Measurements from ENCODE around the gene CLIP1. TPM values are rescaled to one million over a fixed set of nuclear protein-coding genes. Genes with fewer than 3 reads are reported as not detected.

CLIP1 gene
- total and polyA plus RNA-seq, 2 of the 13 experiments (the other 11 are each of a cell fraction or from before 2014, with no cell fraction given): 28.9 to 43.7 TPM

- 0 out of 2 replicates have a peak, but pooled peaks have one; percentile 9 for TF ChIP-seq PAXIP1 (CRISPR knock-in tag; conservative IDR thresholded peaks at IDR 0.05)
- no peak for TF ChIP-seq ATF3 (CRISPR knock-in tag; IDR thresholded peaks at IDR 0.05)
- TF ChIP-seq GABPB1 (CRISPR knock-in tag; IDR thresholded peaks at IDR 0.05): no peak
- TF ChIP-seq ZSCAN25 (CRISPR knock-in tag; IDR thresholded peaks at IDR 0.05): no peak
- no peak for TF ChIP-seq PHF21A (CRISPR knock-in tag; IDR thresholded peaks at IDR 0.05)
- TF ChIP-seq DBP (CRISPR knock-in tag; IDR thresholded peaks at IDR 0.05; ENCODE audit: not compliant biosample characterization): no peak
- no peak for TF ChIP-seq SOX5 (CRISPR knock-in tag; IDR thresholded peaks at IDR 0.05; ENCODE audit: borderline replicate concordance)
- 0 out of 2 replicates have a peak, but pooled peaks have one; percentile 14 for TF ChIP-seq SMAD3 (CRISPR knock-in tag; IDR thresholded peaks at IDR 0.05)
- no peak for TF ChIP-seq ZC3H13 (CRISPR knock-in tag; IDR thresholded peaks at IDR 0.05)
- TF ChIP-seq ZNF710 (CRISPR knock-in tag; IDR thresholded peaks at IDR 0.05; ENCODE audit: borderline replicate concordance): no peak
- TF ChIP-seq HIC2 (CRISPR knock-in tag; IDR thresholded peaks at IDR 0.05; ENCODE audit: low read depth): no peak
- 0 out of 2 replicates have a peak, but pooled peaks have one; percentile 11 for TF ChIP-seq TSC22D2 (CRISPR knock-in tag; IDR thresholded peaks at IDR 0.05; ENCODE audit: borderline replicate concordance)
- peak; percentile 48; the same call in 1 of the 2 replicates for TF ChIP-seq ZC3H4 (CRISPR knock-in tag; IDR thresholded peaks at IDR 0.05; ENCODE audit: borderline replicate concordance)
- no peak for TF ChIP-seq AKAP8 (CRISPR knock-in tag; IDR thresholded peaks at IDR 0.05)
- no peak for TF ChIP-seq FOXK2 (IDR thresholded peaks at IDR 0.05)
- TF ChIP-seq CAMTA2 (CRISPR knock-in tag; IDR thresholded peaks at IDR 0.05; ENCODE audit: borderline replicate concordance): no peak
- TF ChIP-seq ZBTB25 (CRISPR knock-in tag; IDR thresholded peaks at IDR 0.05): no peak
- no peak for TF ChIP-seq ZMYM2 (CRISPR knock-in tag; IDR thresholded peaks at IDR 0.05)
- TF ChIP-seq PITX1 (CRISPR knock-in tag; IDR thresholded peaks at IDR 0.05): no peak
- no peak for TF ChIP-seq TFAP4 (IDR thresholded peaks at IDR 0.05; ENCODE audit: borderline replicate concordance, low read depth)
These were observed 325 bp upstream of the CLIP1 start (continued) for GRCh38 chr12:122422730-122423257.
